Renal cortical epithelial cell (primary cell): ENCODE results near the gene INPP4B. TPM values are rescaled to one million over a fixed set of nuclear protein-coding genes. Genes with fewer than 3 reads are reported as not detected.

Experiments
- DNase-seq: peaks from one replicate; pipeline ENCODE4 v3.0.0-alpha.2; 2011; ENCODE audit warnings: low read depth
- total RNA-seq: library from RNA; depleted of rRNA; stranded (reverse); fragments of >200 nt; gene quantifications from 2 replicates; pipeline ENCODE4 v1.2.3, GENCODE V29; 2014

Gene INPP4B
- total RNA-seq, 1 donor from 2014 or later = 16.6 TPM

GRCh38 chr4:142230991-142231390 is 615.1 kb downstream of the INPP4B start:
- DNase-seq = no peak

GRCh38 chr4:142226014-142226413 is 620.1 kb downstream of the INPP4B start:
- DNase-seq = no peak

DNA sequence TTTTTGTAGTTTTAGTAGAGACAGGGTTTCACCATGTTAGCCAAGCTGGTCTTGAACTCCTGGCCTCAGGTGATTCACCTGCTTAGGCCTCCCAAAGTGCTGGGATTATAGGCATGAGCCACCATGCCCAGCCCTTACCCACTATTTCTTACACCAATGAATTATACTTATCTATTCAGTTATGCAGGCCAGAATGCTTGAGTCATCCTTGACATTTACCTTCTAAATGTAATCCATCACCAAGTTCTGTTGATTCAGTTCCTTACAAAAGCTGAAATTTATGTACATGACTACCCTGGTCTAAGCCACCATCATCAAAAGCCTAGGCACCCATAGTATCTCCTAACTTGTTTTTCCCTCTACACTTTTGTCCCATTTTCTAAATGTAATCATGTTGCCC is 624.0 kb downstream of the INPP4B start:
- peak; percentile 69 for DNase-seq

DNA sequence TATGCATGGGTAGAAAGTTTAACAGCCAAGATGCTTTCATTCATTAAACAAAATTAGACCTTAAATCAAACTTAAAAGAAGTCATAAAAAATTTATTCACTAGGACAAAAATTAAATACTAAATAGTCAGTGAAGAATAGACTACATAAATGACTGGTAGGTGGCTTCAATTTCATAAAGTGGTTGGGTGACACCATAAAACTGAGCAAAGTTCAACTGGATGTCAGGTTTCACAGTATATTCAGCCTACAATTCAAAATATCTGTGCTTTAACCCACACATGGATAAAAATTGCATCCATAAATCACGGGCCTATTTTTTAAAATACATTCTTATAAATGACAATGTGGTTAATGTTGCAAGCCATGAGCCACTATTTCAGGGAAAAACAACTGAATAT is 627.4 kb downstream of the INPP4B start:
- DNase-seq = no peak

GRCh38 chr4:142211444-142211843 is 634.7 kb downstream of the INPP4B start:
- no peak for DNase-seq

- DNase-seq = peak; percentile 86
These were observed 642.6 kb downstream of the INPP4B start for GRCh38 chr4:142203505-142203904.

DNA sequence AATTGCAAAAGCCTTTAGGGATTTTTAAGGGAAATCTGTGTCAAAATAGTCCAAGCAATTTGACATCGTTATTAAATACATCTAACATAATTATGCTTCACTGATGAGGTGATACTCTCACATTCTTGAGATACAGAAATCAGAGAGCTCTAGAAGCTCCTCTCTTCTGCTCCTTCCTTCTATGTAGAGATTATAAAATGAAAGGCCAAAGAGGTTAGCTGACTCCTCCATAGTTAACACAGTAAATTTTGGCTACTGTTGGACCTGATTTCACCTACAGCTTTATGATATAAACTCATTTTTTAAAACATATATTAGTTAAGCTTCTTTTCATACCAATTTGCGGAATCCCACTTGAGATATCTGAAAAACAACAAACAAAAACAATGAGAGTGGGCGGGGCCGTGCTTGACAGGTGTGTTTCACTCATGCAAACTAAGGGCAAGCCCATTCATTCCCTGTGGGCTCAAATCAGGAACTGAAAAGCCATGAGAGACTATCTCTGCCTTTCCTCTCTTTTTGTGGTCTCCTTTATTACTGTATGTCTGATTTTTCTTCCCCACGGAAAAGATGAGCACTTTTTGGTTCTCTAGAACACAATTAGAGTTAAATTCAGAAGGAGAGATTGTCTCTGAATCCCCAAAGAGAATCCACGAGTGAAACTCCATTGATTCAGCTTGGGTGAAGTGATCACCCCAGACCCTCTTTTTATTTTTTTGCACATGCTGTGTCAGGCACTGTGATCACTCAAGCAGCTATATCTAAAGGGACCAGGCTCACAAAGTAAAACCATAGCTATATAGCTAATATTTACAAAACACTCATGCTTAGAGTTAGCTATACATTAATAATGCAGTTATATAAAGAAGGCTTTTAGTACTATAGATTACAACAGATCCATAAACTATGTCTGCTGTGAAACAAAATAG is 643.4 kb downstream of the INPP4B start:
- no peak for DNase-seq

DNA sequence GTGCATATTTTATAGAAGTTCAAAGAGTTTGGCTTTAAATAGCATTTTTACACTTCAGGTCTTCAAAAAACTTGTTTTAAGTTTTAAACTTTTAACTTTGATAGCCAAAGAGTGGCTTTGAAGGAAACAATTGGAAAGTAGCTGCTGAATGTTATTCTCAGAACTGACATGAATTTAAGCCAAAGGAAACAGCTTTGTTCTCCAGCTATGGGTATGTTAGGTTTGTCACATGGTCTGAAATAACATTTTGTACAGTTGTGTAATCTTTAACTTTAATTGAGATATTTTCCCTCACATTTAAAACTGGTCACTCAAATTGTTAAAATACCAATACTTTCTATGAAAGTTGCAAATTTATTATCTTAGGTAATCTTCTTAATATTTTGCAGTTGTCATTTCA is 645.1 kb downstream of the INPP4B start:
- peak; percentile 38 for DNase-seq

DNA sequence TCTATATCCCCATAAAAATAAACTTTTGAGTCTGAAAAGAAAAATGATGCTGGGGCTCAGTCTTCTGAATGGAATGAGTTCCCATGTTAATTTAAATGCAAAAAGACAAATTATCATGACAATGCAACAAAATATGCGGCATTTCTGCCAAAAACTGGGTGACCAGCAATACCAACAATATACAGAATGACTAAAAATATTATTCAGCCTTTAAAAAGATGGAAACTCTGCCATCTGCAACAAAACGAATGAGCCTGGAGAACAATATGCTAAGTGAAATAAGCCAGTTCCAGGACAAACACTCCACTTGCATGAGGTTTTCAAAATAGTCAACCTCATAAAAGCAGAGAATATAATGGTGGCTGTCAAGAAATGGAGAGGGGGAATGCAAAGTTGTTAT is 651.2 kb downstream of the INPP4B start:
- no peak for DNase-seq

- DNase-seq = no peak
These were observed 654.2 kb downstream of the INPP4B start for GRCh38 chr4:142191901-142192300.

GRCh38 chr4:142181021-142181420 is 665.1 kb downstream of the INPP4B start:
- no peak for DNase-seq

- DNase-seq = no peak
These were observed 676.9 kb downstream of the INPP4B start for GRCh38 chr4:142169216-142169615.

GRCh38 chr4:142168181-142168580 is 677.9 kb downstream of the INPP4B start:
- no peak for DNase-seq

DNA sequence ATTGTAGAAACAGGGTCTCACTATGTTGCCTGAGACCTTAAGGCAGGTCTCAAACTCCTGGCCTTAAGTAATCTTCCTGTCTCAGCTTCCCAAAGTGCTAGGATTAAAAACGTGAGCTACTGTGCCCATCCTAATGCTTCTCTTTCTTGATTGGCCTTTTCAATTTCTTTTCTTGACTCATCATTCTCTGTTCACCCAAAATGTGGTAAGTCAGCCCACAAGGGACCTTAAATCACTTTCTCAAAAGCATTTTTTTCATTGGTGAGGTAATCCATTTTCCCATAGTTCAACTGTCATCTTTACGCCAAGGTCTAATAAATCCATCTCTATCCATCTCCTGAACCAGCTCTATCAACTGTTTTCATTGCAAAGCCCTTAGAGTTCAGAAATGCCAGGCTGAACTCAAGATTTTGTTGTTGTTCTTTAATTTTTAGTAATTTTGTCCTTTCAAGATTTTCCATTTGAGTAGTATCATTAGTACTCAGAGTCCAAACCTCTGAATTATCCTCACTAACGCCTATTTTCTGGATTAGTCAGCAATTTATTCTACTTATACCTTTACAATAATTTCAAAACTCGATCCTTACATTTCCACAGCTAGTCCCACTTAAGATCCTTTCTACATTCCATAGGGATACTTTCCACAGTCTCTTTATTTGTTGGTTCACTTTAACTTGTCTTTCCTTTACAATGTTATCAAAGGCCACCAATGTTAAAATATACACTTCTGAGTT is 681.2 kb downstream of the INPP4B start:
- DNase-seq = no peak

- DNase-seq = no peak
These were observed 685.0 kb downstream of the INPP4B start for GRCh38 chr4:142161086-142161485.

DNA sequence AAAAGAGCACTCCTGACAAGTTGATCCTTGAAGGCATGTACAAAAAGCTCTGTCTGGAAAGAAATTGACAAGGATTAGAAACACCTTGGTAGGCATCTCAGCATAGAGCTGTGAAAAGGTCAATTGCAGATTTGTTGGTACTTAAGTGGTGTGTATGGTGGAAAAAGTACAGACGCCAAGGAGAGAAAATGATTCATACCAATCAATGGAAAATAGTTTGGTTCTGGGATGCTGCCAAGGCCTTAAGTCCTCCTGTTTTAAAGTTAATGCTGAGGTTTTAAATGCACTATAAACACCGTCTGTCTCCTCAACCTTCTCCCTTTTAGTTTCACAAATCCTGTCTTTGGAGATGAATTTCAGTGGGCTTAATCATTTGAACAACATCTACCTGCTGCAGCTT is 685.6 kb downstream of the INPP4B start:
- peak; percentile 59 for DNase-seq

- peak; percentile 71 for DNase-seq
These were observed 687.1 kb downstream of the INPP4B start for GRCh38 chr4:142158980-142159379.

DNA sequence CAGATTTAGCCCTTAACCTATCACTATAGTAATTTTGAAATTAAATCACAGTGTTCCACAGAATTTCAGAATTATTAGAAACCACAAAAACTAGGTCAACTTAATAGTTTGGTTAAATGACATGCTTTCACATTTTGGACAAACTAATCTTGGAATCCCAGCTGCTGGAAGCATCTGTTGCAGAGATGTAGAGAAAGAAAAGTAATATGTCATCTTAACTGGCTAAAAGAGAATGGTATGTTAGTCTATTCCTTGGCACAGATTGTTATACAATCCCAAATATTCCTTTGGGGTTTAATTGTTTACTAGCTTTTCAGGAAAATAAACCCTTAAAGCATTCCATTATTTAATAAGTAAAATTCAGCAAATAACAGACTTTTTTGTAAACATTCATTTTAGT is 689.8 kb downstream of the INPP4B start:
- no peak for DNase-seq

DNA sequence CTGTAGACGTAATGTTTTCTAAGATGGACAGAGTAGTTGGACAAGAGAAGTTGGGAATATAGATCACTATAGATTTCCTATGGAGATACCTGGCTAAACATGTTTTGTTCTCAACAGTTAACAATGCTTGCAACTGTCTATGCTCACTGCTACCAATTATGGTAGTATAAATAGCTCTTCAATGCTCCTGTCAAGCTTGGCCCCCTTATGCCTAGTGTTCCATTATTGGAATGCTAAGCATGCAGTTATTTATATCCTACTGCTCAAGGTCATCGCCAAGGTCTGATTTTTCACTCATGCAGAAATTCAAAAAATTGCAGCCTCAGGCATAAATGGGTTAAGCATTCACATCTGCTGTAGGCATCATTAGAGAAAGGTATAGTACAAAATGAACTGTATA is 690.8 kb downstream of the INPP4B start:
- DNase-seq = peak; percentile 55

GRCh38 chr4:142150483-142150882 is 695.6 kb downstream of the INPP4B start:
- peak; percentile 73 for DNase-seq

DNA sequence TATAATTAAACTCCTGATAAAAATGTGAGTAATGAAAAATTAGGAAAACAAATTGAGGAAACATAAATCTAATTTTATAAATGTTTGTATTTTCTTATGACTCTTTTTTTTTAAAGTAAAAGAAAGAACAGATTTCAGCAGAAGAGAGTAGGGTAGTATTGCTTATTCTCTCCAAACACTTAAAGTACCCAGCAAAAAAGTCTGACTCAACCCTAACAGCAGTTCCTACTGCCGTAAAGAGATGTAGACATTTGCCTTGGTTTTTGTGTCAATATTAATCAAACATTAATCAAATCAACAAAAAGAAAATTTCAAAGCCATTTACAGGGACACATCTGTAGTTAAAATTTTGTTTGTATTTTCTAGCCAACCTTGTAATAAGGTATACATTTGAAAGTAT is 701.3 kb downstream of the INPP4B start:
- DNase-seq = no peak

GRCh38 chr4:142142366-142143054 is 703.6 kb downstream of the INPP4B start:
- DNase-seq = no peak
